GM23248 (cell line): Measurements from ENCODE around the gene GCC2.

ENCODE experiments used
- EZH2 ChIP-seq: fragments of 200-600 bp; sonication (generic); IDR thresholded peaks from 2 replicates; pipeline ENCODE4 v1.6.1; 2018; ENCODE audit warnings: antibody characterized with exemption, mild to moderate bottlenecking; ENCODE audit not compliant: insufficient read depth, poor library complexity, severe bottlenecking
- EZH2phosphoT487 ChIP-seq: fragments of 200-600 bp; sonication (generic); IDR thresholded peaks from 2 replicates; pipeline ENCODE4 v1.6.1; 2018; ENCODE audit warnings: antibody characterized with exemption, moderate library complexity, mild to moderate bottlenecking, low read depth; ENCODE audit not compliant: insufficient read depth

GRCh38 chr2:108399479-108399878 is 49.5 kb upstream of the GCC2 start:
- TF ChIP-seq EZH2 (no peak), EZH2phosphoT487 (no peak)
